LNCAP (cell line): ENCODE data around the gene KCNMB1.

Source experiments
- CTCF ChIP-seq: fragments of 450-650 bp; IDR thresholded peaks from 2 replicates; pipeline ENCODE4 v1.5.1; 2017; ENCODE audit warnings: mild to moderate bottlenecking

Gene KCNMB1

GRCh38 chr5:170375283-170375682 lies 13.9 kb downstream of the KCNMB1 start:
- TF ChIP-seq CTCF = no peak

GRCh38 chr5:170372971-170373370 lies 16.2 kb downstream of the KCNMB1 start:
- no peak for TF ChIP-seq CTCF

- TF ChIP-seq CTCF = no peak
Observed at GRCh38 chr5:170368586-170368985, 20.6 kb downstream of the KCNMB1 start.

- no peak for TF ChIP-seq CTCF
Observed at GRCh38 chr5:170366276-170366675, 22.9 kb downstream of the KCNMB1 start.

GRCh38 chr5:170365831-170366230 lies 23.3 kb downstream of the KCNMB1 start:
- TF ChIP-seq CTCF = no peak

- TF ChIP-seq CTCF = no peak
Observed at GRCh38 chr5:170365011-170365410, 24.2 kb downstream of the KCNMB1 start.

GRCh38 chr5:170363671-170364070 lies 25.5 kb downstream of the KCNMB1 start:
- TF ChIP-seq CTCF = no peak

GRCh38 chr5:170362656-170363055 lies 26.5 kb downstream of the KCNMB1 start:
- no peak for TF ChIP-seq CTCF
